IMR-90 (cell line): Measurements from ENCODE around the gene SUPT3H.
"Not testable (repeated sequence)": the region's sequence is repeated elsewhere in the genome, so short reads cannot be mapped to it uniquely, and the experiment has no call there.

ENCODE experiments used
- SMC3 ChIP-seq: fragments of 150-350 bp; IDR thresholded peaks from 2 replicates; pipeline ENCODE4 v1.6.1; 2016; ENCODE audit warnings: low read depth, mild to moderate bottlenecking, antibody characterized with exemption, low read length, moderate library complexity
- TF ChIP-seq, protein P1 (sequence below): conservative IDR thresholded peaks from 2 replicates; pipeline ENCODE4 v1.5.1; 2012; ENCODE audit warnings: mild to moderate bottlenecking, low read depth, low read length, improper control_type of control experiment

DNA sequence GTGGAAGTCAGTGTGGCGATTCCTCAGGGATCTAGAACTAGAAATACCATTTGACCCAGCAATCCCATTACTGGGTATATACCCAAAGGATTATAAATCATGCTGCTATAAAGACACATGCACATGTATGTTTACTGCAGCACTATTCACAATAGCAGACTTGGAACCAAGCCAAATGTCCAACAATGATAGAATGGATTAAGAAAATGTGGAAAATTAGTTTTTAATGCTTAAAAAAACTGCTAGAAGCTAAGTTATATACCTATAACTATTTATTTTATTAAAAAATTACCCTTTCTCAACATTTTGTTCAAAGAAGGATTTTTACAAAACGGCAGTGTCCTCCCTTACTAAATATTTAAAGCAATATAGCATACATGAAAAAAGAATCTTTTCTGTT is 335.1 kb downstream of the SUPT3H start:
- TF ChIP-seq, protein P1, sequence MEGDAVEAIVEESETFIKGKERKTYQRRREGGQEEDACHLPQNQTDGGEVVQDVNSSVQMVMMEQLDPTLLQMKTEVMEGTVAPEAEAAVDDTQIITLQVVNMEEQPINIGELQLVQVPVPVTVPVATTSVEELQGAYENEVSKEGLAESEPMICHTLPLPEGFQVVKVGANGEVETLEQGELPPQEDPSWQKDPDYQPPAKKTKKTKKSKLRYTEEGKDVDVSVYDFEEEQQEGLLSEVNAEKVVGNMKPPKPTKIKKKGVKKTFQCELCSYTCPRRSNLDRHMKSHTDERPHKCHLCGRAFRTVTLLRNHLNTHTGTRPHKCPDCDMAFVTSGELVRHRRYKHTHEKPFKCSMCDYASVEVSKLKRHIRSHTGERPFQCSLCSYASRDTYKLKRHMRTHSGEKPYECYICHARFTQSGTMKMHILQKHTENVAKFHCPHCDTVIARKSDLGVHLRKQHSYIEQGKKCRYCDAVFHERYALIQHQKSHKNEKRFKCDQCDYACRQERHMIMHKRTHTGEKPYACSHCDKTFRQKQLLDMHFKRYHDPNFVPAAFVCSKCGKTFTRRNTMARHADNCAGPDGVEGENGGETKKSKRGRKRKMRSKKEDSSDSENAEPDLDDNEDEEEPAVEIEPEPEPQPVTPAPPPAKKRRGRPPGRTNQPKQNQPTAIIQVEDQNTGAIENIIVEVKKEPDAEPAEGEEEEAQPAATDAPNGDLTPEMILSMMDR, result not testable (repeated sequence)
- TF ChIP-seq SMC3, result not testable (repeated sequence)
